NCI-H128 (cell line): ENCODE data around the gene PXMP4.

Source experiments
- DNase-seq: peaks from one replicate; lab custom pipeline; 2025; ENCODE audit not compliant: unreplicated experiment; lab: John Stamatoyannopoulos, UW

The PXMP4 gene

GRCh38 chr20:33732166-33732970, 12.3 kb upstream of the PXMP4 start:
- peak; percentile 93 for DNase-seq

GRCh38 chr20:33731693-33732165, 11.6 kb upstream of the PXMP4 start, which contains the start of gene ZNF341:
ZNF341 (plus strand) TSS chr20:33731996; CDS start chr20:33732022, 26 bp downstream.
- DNase-seq = peak; percentile 93

DNA sequence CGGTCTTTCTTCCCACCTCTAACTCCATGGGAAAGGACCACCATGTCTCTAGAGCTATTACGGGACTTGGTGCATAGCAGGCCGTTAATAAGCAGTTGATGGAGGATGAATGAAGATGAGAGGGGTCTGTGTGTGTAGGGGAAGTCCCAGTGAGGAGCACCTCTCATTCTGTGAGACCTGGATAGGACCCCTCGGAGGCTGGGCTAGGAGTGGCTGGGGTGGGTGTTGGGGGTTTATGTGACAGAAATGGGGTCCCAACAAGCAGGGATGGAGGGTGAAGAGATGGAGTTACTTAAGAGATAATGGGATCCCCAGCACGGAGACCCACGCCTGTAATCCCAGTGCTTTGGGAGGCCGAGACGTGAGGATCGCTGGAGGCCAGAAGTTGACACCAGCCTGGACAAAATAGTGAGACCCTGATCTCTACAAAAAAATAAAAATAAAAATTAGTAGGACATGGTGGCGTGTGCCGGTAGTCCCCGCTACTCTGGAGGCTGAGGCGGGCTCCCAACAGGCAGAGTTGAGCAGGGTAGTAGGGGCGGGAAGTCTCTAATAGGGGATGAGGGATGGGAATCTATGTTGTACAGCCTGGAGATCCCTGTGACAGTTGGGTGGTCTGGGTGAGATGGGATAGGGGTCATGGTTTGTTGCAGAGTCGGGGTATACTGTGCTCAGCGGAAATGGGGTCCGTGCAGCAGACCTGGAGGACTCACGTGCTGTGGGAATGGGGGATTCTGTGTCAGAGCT, 11.0 kb upstream of the PXMP4 start:
- no peak for DNase-seq

DNA sequence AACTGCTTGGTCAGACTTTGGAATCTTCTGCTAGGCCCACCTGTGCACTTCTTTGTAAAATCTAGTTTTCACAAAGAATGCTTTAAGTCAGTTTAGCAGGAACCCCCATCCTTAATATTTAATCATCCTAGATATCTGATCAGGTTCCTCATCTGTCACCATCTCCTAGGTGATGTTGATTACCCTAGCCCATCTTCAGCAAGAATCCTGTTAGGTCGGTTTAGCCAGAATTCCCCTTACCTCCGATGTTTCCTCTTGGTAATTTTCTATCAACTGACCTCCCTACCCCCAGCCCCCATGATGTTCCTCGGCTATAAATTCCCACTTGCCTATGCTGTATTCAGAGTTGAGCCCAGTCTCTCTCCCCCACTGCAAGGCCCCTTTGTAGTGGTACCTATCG, 9.0 kb upstream of the PXMP4 start:
- no peak for DNase-seq

DNA sequence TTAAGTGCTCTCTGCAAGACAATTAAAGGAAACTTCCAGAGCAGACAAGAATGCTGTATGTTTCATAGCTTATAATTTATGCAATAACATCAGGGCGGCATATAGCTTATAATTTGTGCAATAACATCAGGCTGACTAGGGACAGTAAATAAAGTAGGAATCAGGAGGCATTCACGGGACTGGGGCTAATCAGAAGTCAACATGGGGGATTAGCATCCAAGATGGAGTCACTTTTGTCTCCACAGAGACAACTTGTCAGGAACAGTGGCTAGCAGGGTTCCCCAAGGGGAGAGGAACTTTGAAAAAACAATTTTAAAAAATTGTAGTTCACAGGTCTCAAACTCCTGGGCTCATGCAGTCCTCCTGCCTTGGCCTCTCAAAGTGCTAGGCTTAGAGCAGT, 8.4 kb upstream of the PXMP4 start:
- no peak for DNase-seq

- no peak for DNase-seq
These were observed 7.7 kb upstream of the PXMP4 start for GRCh38 chr20:33727806-33728205.

DNA sequence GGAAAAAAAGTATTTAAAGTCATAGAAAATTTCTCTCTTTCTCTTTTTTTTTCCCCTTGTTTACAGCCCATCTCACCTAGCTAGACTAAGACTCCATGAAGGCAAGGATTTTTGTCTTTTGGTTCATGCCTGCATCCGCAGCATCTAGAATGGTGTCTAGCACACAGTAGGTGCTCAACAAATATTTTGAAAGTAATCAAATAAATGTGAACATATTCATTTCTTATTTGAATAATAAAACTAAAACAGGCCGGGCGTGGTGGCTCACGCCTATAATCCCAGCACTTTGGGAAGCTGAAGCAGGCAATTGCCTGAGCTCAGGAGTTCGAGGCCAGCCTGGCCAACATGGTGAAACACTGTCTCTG, 7.0 kb upstream of the PXMP4 start:
- DNase-seq = no peak

DNA sequence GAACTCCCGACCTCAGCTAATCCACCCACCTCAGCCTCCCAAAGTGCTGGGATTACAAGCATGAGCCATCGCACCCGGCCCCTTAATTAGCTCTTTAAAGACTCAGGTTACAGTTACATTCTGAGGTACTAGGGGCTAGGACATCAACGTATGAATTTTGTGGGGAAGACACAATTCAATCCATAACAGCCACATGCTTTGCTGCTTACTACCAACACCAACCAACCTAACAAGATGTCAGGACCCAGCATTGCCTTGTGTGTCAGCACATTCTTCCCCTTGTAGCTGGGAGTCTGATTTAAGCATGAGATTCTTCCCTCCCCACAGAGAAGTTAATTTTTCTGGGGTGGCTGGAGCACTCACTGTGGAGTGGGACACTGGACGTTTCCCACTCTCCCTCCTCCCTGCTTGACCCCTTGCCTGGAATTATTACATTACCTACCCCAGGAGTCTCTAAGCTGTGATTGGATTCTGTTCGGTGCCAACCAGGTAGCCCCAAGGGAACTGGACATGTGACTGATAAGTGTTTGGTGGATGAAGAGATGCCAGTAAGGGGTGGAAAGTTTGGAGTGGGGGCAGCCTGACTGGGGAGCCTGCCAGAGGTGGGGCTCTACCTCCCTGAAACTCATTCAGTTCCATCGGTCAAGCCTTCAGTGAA, 5.6 kb upstream of the PXMP4 start:
- no peak for DNase-seq

- no peak for DNase-seq
These were observed 4.5 kb upstream of the PXMP4 start for GRCh38 chr20:33724439-33725094.

GRCh38 chr20:33721391-33722140, 1.5 kb upstream of the PXMP4 start:
- no peak for DNase-seq

- no peak for DNase-seq
These were observed 677 bp downstream of the PXMP4 start for GRCh38 chr20:33719277-33719988.

DNA sequence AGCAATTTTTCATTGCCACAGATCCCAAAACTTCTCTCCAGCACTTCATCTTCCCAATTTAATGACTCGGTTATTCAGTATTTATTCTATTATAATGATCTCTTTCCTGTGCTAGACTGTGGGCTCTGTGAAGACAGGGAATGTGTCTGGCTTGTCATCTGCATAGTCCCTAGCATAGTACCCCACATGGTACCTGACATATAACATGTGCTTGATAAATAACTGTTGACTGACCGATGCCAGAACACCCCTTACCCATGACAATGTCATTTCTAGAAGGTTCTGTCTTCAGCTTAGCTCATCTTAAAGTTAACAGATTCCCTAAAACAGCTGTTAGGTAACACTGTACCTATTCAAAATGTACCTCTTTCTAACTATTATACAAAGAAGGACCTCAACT, 3.6 kb downstream of the PXMP4 start:
- no peak for DNase-seq

DNA sequence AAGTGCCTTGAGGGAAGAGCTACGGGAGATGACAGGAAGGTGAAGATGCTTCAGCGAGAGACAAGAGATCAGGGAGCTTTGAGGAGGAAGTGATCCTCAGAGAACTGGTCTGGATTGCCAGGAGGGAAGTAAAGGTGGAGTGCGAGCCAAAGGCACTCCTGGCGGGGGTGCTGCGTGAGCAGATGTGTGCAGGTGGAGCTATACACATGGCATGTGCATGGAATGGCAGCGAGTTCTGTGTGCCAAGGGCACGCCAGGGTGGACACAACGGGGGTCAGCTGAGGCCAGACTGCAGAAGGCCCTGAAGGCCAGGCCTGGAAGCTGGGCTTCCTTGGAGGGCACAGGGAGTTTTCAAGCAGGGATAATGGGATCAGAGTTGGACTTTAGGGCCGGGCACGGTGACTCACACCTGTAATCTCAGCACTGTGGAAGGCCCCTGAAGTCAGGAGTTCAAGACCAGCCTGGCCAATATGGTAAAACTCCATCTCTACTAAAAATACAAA, 6.2 kb downstream of the PXMP4 start:
- DNase-seq = no peak

- no peak for DNase-seq
These were observed 8.7 kb downstream of the PXMP4 start for GRCh38 chr20:33711446-33711738.

- no peak for DNase-seq
These were observed 9.2 kb downstream of the PXMP4 start for GRCh38 chr20:33710681-33711445.

DNA sequence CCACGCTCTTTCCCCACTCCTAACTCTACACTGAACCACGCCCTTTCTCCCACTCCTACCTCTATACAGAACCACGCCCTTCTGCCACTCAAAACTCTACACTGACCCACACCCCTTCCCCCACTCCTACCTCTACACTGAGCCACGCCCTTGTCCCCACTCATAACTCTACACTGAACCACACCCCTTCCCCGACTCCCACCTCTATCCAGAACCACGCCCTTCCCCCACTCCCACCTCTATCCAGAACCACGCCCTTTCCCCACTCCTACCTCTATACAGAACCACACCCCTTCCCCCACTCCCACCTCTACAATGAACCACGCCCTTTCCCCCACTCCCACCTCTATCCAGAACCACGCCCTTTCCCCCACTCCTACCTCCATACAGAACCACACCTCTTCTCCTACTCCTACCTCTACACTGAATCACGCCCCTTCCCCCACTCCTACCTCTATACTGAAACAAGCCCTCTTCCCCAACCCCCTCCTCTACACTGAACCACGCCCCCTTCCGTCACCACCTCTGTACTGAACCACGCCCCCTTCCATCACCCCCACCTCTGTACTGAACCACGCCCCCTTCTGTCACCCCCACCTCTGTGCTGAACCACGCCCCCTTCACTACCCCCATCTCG, 10.1 kb downstream of the PXMP4 start:
- no peak for DNase-seq

GRCh38 chr20:33709398-33709797, 10.7 kb downstream of the PXMP4 start:
- DNase-seq = no peak

GRCh38 chr20:33707668-33708067, 12.4 kb downstream of the PXMP4 start:
- DNase-seq = no peak
